ENCODE data around the gene MCAT. TPM values are rescaled to one million over a fixed set of nuclear protein-coding genes. Genes with fewer than 3 reads are reported as not detected.

The MCAT gene
- polyA plus RNA-seq, 1 of the 3 experiments (the other 2 are of a cell fraction) = 12.0 TPM

- no peaks in the 10 kb centered on the region for H3K36me3 ChIP-seq (replicated peaks in 1 of 2; ENCODE audit: control insufficient read depth in 1 of 2, insufficient read depth in 2 of 2, low read length in 1 of 2)
- ChIA-PET POLR2A (no interaction called here), CTCF (no interaction called here)
- no peak overlapping the region for H3K27ac ChIP-seq (ENCODE audit: low read depth in 2 of 2, low read length in 1 of 2)
- H3K9ac ChIP-seq = no peak overlapping the region
- no peak overlapping the region for H3K4me2 ChIP-seq
- WGBS (ENCODE audit: low lambda C conversion rate) = 90% methylated on average over 3 of the region's 12 CpGs
- H3K79me2 ChIP-seq (ENCODE audit: insufficient read depth) = peaks cover 42% of the 10 kb centered on the region
- H2AFZ ChIP-seq (ENCODE audit: low read depth) = no peak overlapping the region
- no peak for DNase-seq
- peaks cover 4% of the 10 kb centered on the region; the same call in 1 of the 2 replicates for H4K20me1 ChIP-seq (ENCODE audit: insufficient read depth)
- no peaks in the 10 kb centered on the region for H3K9me3 ChIP-seq
- no peaks in the 10 kb centered on the region for H3K27me3 ChIP-seq (ENCODE audit: insufficient read depth)
- TF ChIP-seq, protein P1, sequence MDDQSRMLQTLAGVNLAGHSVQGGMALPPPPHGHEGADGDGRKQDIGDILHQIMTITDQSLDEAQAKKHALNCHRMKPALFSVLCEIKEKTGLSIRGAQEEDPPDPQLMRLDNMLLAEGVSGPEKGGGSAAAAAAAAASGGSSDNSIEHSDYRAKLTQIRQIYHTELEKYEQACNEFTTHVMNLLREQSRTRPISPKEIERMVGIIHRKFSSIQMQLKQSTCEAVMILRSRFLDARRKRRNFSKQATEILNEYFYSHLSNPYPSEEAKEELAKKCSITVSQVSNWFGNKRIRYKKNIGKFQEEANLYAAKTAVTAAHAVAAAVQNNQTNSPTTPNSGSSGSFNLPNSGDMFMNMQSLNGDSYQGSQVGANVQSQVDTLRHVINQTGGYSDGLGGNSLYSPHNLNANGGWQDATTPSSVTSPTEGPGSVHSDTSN (IDR thresholded peaks at IDR 0.05) = no peak
- TF ChIP-seq GABPA (IDR thresholded peaks at IDR 0.05; ENCODE audit: low read depth) (no peak), YY1 (IDR thresholded peaks at IDR 0.05; ENCODE audit: low read depth) (no peak)
- H3K4me1 ChIP-seq (ENCODE audit: control insufficient read depth in 1 of 2, insufficient read depth in 2 of 2, low read depth in 1 of 2, low read length in 1 of 2) = no peaks in the 10 kb centered on the region; a peak in 1 of 4 replicates
- no peaks in the 10 kb centered on the region for H3K9me2 ChIP-seq
- H3F3A ChIP-seq (replicated peaks; ENCODE audit: insufficient read depth) = no peaks in the 10 kb centered on the region
- no peak overlapping the region for H3K4me3 ChIP-seq (ENCODE audit: low read depth in 2 of 2, low read length in 1 of 2)
Observed at GRCh38 chr22:43156413-43156812, 13.2 kb upstream of the MCAT start.

DNA sequence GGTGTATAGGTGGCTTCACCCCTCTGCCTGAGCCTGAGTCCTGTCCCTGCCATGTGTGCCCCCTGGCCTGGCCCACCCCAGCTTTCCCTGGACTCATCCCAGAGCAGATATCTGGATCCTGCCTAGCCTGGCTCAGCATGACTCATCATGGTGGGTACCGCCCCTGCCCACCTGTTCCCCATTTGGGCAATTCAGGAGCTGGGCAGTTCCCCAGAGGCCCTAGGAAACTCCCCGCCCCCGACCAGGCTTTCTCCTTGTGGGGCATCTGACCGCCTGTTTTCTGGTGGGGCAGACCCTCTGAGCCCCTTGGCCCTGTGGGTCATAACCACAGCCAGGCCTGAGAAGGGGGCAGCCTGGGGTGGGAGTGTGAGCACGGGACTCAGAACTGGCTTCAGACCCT, 12.6 kb upstream of the MCAT start:
- CTCF ChIA-PET = no interaction called here
- Histone ChIP-seq H3K4me3 (ENCODE audit: low read depth in 2 of 2, low read length in 1 of 2) (no peak overlapping the region), H3K9ac (no peak overlapping the region), H3K79me2 (ENCODE audit: insufficient read depth) (peaks cover 42% of the 10 kb centered on the region), H3K27me3 (ENCODE audit: insufficient read depth) (no peaks in the 10 kb centered on the region), H4K20me1 (ENCODE audit: insufficient read depth) (peaks cover 4% of the 10 kb centered on the region; the same call in 1 of the 2 replicates), H3K27ac (ENCODE audit: low read depth in 2 of 2, low read length in 1 of 2) (no peak overlapping the region; a peak in 1 of 4 replicates), H3K9me3 (no peaks in the 10 kb centered on the region), H3F3A (replicated peaks; ENCODE audit: insufficient read depth) (no peaks in the 10 kb centered on the region), H3K9me2 (no peaks in the 10 kb centered on the region), H3K36me3 (replicated peaks in 1 of 2; ENCODE audit: control insufficient read depth in 1 of 2, insufficient read depth in 2 of 2, low read length in 1 of 2) (no peaks in the 10 kb centered on the region), H2AFZ (ENCODE audit: low read depth) (no peak overlapping the region), H3K4me2 (no peak overlapping the region), H3K4me1 (ENCODE audit: control insufficient read depth in 1 of 2, insufficient read depth in 2 of 2, low read depth in 1 of 2, low read length in 1 of 2) (peaks cover 0 to 2% of the 10 kb centered on the region in 2 experiments; a peak in 1 of 4 replicates)
- no CpG with 5 or more reads among the region's 5 CpGs for WGBS (ENCODE audit: low lambda C conversion rate)
- POLR2A ChIA-PET = no interaction called here
- no peak for DNase-seq
- no peak for TF ChIP-seq GABPA (IDR thresholded peaks at IDR 0.05; ENCODE audit: low read depth)
- no peak for TF ChIP-seq NFIC (IDR thresholded peaks at IDR 0.05; ENCODE audit: borderline replicate concordance)
- TF ChIP-seq RAD21 (IDR thresholded peaks at IDR 0.05; ENCODE audit: low read length) = no peak
- TF ChIP-seq SIN3A (IDR thresholded peaks at IDR 0.05; ENCODE audit: borderline replicate concordance, low read depth, low read length) = no peak
- no peak for TF ChIP-seq SMC3 (IDR thresholded peaks at IDR 0.05; ENCODE audit: low read depth, low read length)
- no peak for TF ChIP-seq YY1 (IDR thresholded peaks at IDR 0.05; ENCODE audit: low read depth)
- TF ChIP-seq JUND (IDR thresholded peaks at IDR 0.05) = no peak
- TF ChIP-seq MEF2A (IDR thresholded peaks at IDR 0.05; ENCODE audit: borderline replicate concordance, low read depth) = no peak
- TF ChIP-seq, protein P2, sequence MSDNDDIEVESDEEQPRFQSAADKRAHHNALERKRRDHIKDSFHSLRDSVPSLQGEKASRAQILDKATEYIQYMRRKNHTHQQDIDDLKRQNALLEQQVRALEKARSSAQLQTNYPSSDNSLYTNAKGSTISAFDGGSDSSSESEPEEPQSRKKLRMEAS (IDR thresholded peaks at IDR 0.05; ENCODE audit: low read depth) = no peak
- TF ChIP-seq REST (IDR thresholded peaks at IDR 0.05; ENCODE audit: low read depth, low read length) = no peak
- no peak for TF ChIP-seq GATA2 (CRISPR knock-in tag; IDR thresholded peaks at IDR 0.05)
- TF ChIP-seq EP300 (IDR thresholded peaks at IDR 0.05; ENCODE audit: borderline replicate concordance in 1 of 2, low read depth in 1 of 2, low read length in 1 of 2) = no peak
- TF ChIP-seq NRF1 (IDR thresholded peaks at IDR 0.05; ENCODE audit: low read depth, low read length) = no peak
- TF ChIP-seq TEAD4 (IDR thresholded peaks at IDR 0.05; ENCODE audit: borderline replicate concordance, insufficient read depth) = no peak

Measured in SK-N-SH (cell line).